SK-N-SH treated with all-trans-retinoic acid at 6 μM for 48 hours (cell line): ENCODE results near the gene ERP27.

Experiments
- ATAC-seq: fragments of 200-7000 bp; cut with Tn5 transposase; 3 replicates; pipeline ENCODE4 v1.9.1; 2020; ENCODE audit warnings: mild to moderate bottlenecking, moderate library complexity
- ARNTL ChIP-seq: fragments of 450-650 bp; formaldehyde crosslinking; IDR thresholded peaks from 2 replicates; pipeline ENCODE4 v1.5.0; 2020; ENCODE audit warnings: low read depth, mild to moderate bottlenecking, moderate library complexity, borderline replicate concordance
- BACH2 ChIP-seq: fragments of 250-450 bp; sonication (Bioruptor Pico); IDR thresholded peaks from 2 replicates; pipeline ENCODE4 v1.9.0; 2021; ENCODE audit warnings: mild to moderate bottlenecking, borderline replicate concordance
- CSDC2 ChIP-seq: fragments of 250-450 bp; sonication (Bioruptor Pico); IDR thresholded peaks from 2 replicates; pipeline ENCODE4 v1.5.0; 2020; ENCODE audit warnings: mild to moderate bottlenecking, moderate library complexity
- CSRNP3 ChIP-seq: fragments of 250-450 bp; sonication (Bioruptor Pico); IDR thresholded peaks from 2 replicates; pipeline ENCODE4 v1.5.1; 2021; ENCODE audit warnings: mild to moderate bottlenecking, moderate library complexity
- ESRRG ChIP-seq: fragments of 250-450 bp; sonication (Bioruptor Pico); IDR thresholded peaks from 2 replicates; pipeline ENCODE4 v1.6.1; 2021; ENCODE audit warnings: mild to moderate bottlenecking
- GLIS3 ChIP-seq: fragments of 250-450 bp; sonication (Bioruptor Pico); IDR thresholded peaks from 2 replicates; pipeline ENCODE4 v1.5.0; 2020; ENCODE audit warnings: mild to moderate bottlenecking, moderate library complexity
- ISL1 ChIP-seq: fragments of 250-450 bp; sonication (Bioruptor Pico); IDR thresholded peaks from 2 replicates; pipeline ENCODE4 v2.1.2; 2022; ENCODE audit warnings: mild to moderate bottlenecking, moderate library complexity
- PATZ1 ChIP-seq: fragments of 250-450 bp; sonication (Bioruptor Pico); IDR thresholded peaks from 2 replicates; pipeline ENCODE4 v1.8.0; 2020; ENCODE audit warnings: mild to moderate bottlenecking, moderate library complexity, borderline replicate concordance
- POU6F1 ChIP-seq: fragments of 250-450 bp; sonication (Bioruptor Pico); IDR thresholded peaks from 2 replicates; pipeline ENCODE4 v1.8.0; 2021; ENCODE audit warnings: low read depth, mild to moderate bottlenecking, moderate library complexity, borderline replicate concordance
- RARB ChIP-seq: fragments of 250-450 bp; sonication (Bioruptor Pico); IDR thresholded peaks from 2 replicates; pipeline ENCODE4 v1.8.0; 2021; ENCODE audit warnings: mild to moderate bottlenecking, moderate library complexity
- SNAI2 ChIP-seq: fragments of 250-450 bp; sonication (Bioruptor Pico); IDR thresholded peaks from 2 replicates; pipeline ENCODE4 v1.5.0; 2020; ENCODE audit warnings: mild to moderate bottlenecking, moderate library complexity
- TCF4 ChIP-seq: fragments of 250-450 bp; sonication (Bioruptor Pico); IDR thresholded peaks from 2 replicates; pipeline ENCODE4 v1.8.0; 2021; ENCODE audit warnings: mild to moderate bottlenecking, moderate library complexity, borderline replicate concordance
- TOX ChIP-seq: fragments of 250-450 bp; sonication (Bioruptor Pico); IDR thresholded peaks from 2 replicates; pipeline ENCODE4 v1.8.0; 2021; ENCODE audit warnings: mild to moderate bottlenecking, moderate library complexity, borderline replicate concordance
- TSHZ2 ChIP-seq: fragments of 250-450 bp; sonication (Bioruptor Pico); IDR thresholded peaks from 2 replicates; pipeline ENCODE4 v1.5.0; 2020; ENCODE audit warnings: mild to moderate bottlenecking, moderate library complexity
- ZC3H10 ChIP-seq: fragments of 250-450 bp; sonication (Bioruptor Pico); IDR thresholded peaks from 2 replicates; pipeline ENCODE4 v1.5.1; 2021; ENCODE audit warnings: mild to moderate bottlenecking, moderate library complexity
- ZFP3 ChIP-seq: fragments of 250-450 bp; sonication (Bioruptor Pico); IDR thresholded peaks from 2 replicates; pipeline ENCODE4 v1.5.0; 2020; ENCODE audit warnings: mild to moderate bottlenecking, moderate library complexity
- ZFP30 ChIP-seq: fragments of 450-650 bp; formaldehyde crosslinking; IDR thresholded peaks from 2 replicates; pipeline ENCODE4 v1.5.0; 2022; ENCODE audit warnings: mild to moderate bottlenecking, moderate library complexity
- ZNF565 ChIP-seq: fragments of 450-650 bp; formaldehyde crosslinking; conservative IDR thresholded peaks from 2 replicates; pipeline ENCODE4 v1.5.0; 2020; ENCODE audit warnings: low read depth, mild to moderate bottlenecking, moderate library complexity
- ZNF8 ChIP-seq: fragments of 450-650 bp; formaldehyde crosslinking; IDR thresholded peaks from 2 replicates; pipeline ENCODE4 v1.5.0; 2020; ENCODE audit warnings: mild to moderate bottlenecking, moderate library complexity
- TF ChIP-seq, protein P1 (sequence below): fragments of 250-450 bp; sonication (Bioruptor Pico); IDR thresholded peaks from 2 replicates; pipeline ENCODE4 v1.5.1; 2020; ENCODE audit warnings: low read depth, mild to moderate bottlenecking, moderate library complexity

Gene ERP27

GRCh38 chr12:14974633-14975032, 36.3 kb upstream of the ERP27 start:
- no peak for ATAC-seq
- TF ChIP-seq POU6F1 (no peak), ZFP3 (CRISPR knock-in tag) (no peak), PATZ1 (no peak), CSRNP3 (CRISPR knock-in tag) (no peak)

- no peak for TF ChIP-seq TOX (CRISPR knock-in tag)
- TF ChIP-seq, all 23 proteins: peak for 0
- no peak for ATAC-seq
Measured at GRCh38 chr12:14972816-14973215, 34.5 kb upstream of the ERP27 start, which contains the start of gene PDE6H. Gene PDE6H, plus strand, starts transcription at chr12:14973042. Its CDS starts 4,971 bp downstream, at chr12:14978013.

- TF ChIP-seq, protein P1, sequence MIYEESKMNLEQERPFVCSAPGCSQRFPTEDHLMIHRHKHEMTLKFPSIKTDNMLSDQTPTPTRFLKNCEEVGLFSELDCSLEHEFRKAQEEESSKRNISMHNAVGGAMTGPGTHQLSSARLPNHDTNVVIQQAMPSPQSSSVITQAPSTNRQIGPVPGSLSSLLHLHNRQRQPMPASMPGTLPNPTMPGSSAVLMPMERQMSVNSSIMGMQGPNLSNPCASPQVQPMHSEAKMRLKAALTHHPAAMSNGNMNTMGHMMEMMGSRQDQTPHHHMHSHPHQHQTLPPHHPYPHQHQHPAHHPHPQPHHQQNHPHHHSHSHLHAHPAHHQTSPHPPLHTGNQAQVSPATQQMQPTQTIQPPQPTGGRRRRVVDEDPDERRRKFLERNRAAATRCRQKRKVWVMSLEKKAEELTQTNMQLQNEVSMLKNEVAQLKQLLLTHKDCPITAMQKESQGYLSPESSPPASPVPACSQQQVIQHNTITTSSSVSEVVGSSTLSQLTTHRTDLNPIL (CRISPR knock-in tag), result no peak
- TF ChIP-seq TCF4 (CRISPR knock-in tag) (no peak), ZNF565 (CRISPR knock-in tag) (no peak), PATZ1 (no peak), ZFP30 (no peak), CSDC2 (no peak), ESRRG (CRISPR knock-in tag) (no peak), POU6F1 (no peak), TSHZ2 (CRISPR knock-in tag) (no peak), ISL1 (CRISPR knock-in tag) (no peak), BACH2 (CRISPR knock-in tag) (no peak), TOX (CRISPR knock-in tag) (no peak), ARNTL (CRISPR knock-in tag) (no peak), ZNF8 (CRISPR knock-in tag) (no peak), SNAI2 (CRISPR knock-in tag) (no peak), ZC3H10 (no peak), RARB (no peak), GLIS3 (no peak)
- TF ChIP-seq, all 23 proteins: peak for 0
- ATAC-seq, result no peak
Measured at GRCh38 chr12:14970473-14970872, 32.1 kb upstream of the ERP27 start.
